Mesothelial cell of epicardium (in vitro differentiated cells): Measurements from ENCODE around the gene ZNF366. TPM values are rescaled to one million over a fixed set of nuclear protein-coding genes. Genes with fewer than 3 reads are reported as not detected.
A peak's percentile ranks its signal among the peaks of the same experiment; 100 is the strongest.

Source experiments
- DNase-seq, 2 experiments: peaks; one replicate each; pipeline ENCODE4 v3.0.0; 2021; ENCODE audit warnings: low spot score in 2 of 2; ENCODE audit not compliant: unreplicated experiment in 2 of 2
- H3K27ac Mint-ChIP-seq: 2 replicates; pipeline ENCODE4 v1.8.0; 2021; ENCODE audit warnings: mixed read lengths
- H3K27me3 Mint-ChIP-seq: 2 replicates; pipeline ENCODE4 v1.8.0; 2021; ENCODE audit warnings: low read depth, mixed read lengths
- H3K36me3 Mint-ChIP-seq: 2 replicates; pipeline ENCODE4 v1.8.0; 2021; ENCODE audit warnings: mixed read lengths
- H3K4me1 Mint-ChIP-seq: 2 replicates; pipeline ENCODE4 v1.8.0; 2021; ENCODE audit warnings: mixed read lengths
- H3K4me3 Mint-ChIP-seq: 2 replicates; pipeline ENCODE4 v1.8.0; 2021; ENCODE audit warnings: mild to moderate bottlenecking, moderate library complexity, mixed read lengths
- H3K9me3 Mint-ChIP-seq: 2 replicates; pipeline ENCODE4 v1.8.0; 2021; ENCODE audit warnings: mixed read lengths
- CTCF ChIP-seq: fragments of 200-600 bp; sonication (generic); IDR thresholded peaks from one replicate; pipeline ENCODE4 v1.5.0; 2021; ENCODE audit warnings: antibody characterized with exemption; ENCODE audit not compliant: unreplicated experiment
- total RNA-seq: library from RNA; stranded (reverse); gene quantifications from 3 replicates; pipeline ENCODE4 v1.2.1, GENCODE V29; 2021

The ZNF366 gene
- total RNA-seq, 1 donor from 2014 or later, result not detected

DNA sequence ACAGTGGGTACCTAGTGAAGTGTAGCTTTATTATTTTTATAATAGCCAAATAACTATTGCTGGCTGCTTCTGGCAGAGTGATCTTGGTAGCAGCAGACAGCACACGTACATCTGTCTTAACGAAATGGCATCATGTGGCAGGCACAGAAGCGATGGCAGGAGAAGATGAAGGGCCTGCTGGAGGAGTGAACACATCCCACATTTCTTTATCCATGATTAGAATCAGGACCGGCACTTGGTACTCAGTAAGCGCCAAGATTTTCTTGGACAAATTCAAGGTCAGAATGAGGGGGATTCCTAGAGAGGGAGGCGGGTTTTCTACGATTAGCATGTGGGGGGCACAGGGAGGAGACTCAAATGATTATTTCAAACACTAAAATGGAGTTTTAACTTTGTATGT is 23.0 kb upstream of the ZNF366 start:
- TF ChIP-seq CTCF, result no peak
- DNase-seq, result no peak
- peaks cover 17% of the 10 kb centered on the region for H3K4me1 Mint-ChIP-seq
- no peaks in the 10 kb centered on the region for H3K27me3 Mint-ChIP-seq
- peaks cover 9% of the 10 kb centered on the region for H3K9me3 Mint-ChIP-seq
- no peaks in the 10 kb centered on the region for H3K36me3 Mint-ChIP-seq
- H3K4me3 Mint-ChIP-seq, result no peak overlapping the region
- peak overlapping the region; percentile 38 for H3K27ac Mint-ChIP-seq

GRCh38 chr5:72529383-72529782 is 22.2 kb upstream of the ZNF366 start:
- H3K36me3 Mint-ChIP-seq, result no peaks in the 10 kb centered on the region
- no peaks in the 10 kb centered on the region for H3K27me3 Mint-ChIP-seq
- H3K4me1 Mint-ChIP-seq, result peaks cover 17% of the 10 kb centered on the region
- peaks cover 9% of the 10 kb centered on the region for H3K9me3 Mint-ChIP-seq
- H3K4me3 Mint-ChIP-seq, result no peak overlapping the region
- no peak overlapping the region for H3K27ac Mint-ChIP-seq
- DNase-seq, result no peak
- no peak for TF ChIP-seq CTCF

DNA sequence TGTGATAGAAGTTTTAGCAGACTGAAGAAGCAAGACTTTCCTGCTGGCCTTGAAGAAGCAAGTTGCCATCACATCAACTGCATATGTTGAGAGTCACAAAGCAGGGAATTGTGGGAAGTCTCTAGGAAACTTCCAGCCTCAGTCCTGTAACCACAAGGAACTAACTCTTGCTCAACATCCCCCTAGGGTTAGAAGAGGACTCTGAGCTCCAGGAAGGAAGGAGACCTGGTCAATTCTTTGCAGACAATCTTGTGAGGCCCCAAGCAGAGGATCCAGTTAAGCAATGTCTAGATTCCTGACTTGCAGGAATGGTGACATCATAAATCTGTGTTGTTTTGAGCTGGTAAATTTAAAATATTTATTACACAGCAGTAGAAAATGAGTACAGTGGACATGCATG is 18.6 kb upstream of the ZNF366 start:
- Mint-ChIP-seq H3K9me3 (peaks cover 15% of the 10 kb centered on the region), H3K36me3 (no peaks in the 10 kb centered on the region), H3K27me3 (no peaks in the 10 kb centered on the region), H3K4me1 (peaks cover 15% of the 10 kb centered on the region), H3K4me3 (no peak overlapping the region), H3K27ac (no peak overlapping the region)
- TF ChIP-seq CTCF, result no peak
- no peak for DNase-seq

GRCh38 chr5:72523960-72524582 is 16.9 kb upstream of the ZNF366 start:
- Mint-ChIP-seq H3K27ac (no peak overlapping the region), H3K36me3 (peaks cover 2% of the 10 kb centered on the region), H3K27me3 (no peaks in the 10 kb centered on the region), H3K4me3 (no peak overlapping the region), H3K4me1 (peaks cover 1% of the 10 kb centered on the region), H3K9me3 (peaks cover 33% of the 10 kb centered on the region)
- TF ChIP-seq CTCF, result no peak
- no peak for DNase-seq

DNA sequence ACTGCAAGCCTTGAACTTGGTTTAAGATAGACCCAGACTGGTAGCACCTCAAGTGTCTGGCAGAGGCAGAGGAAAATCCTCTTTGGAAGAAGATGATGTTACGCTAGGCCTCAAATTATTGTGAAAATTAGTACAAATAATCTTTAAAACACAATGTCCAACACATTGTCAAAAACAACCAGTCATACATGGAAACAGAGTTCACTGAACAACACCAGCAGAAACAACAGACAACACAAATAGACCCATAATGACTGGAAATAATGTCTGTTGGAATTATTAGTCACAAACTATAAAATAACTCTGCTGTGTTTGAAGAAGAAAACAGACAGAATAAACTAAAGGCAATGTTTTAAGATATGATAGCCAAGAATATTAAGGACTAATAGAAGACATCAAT is 15.4 kb upstream of the ZNF366 start:
- no peak for TF ChIP-seq CTCF
- peaks cover 35% of the 10 kb centered on the region for H3K9me3 Mint-ChIP-seq
- no peaks in the 10 kb centered on the region for H3K27me3 Mint-ChIP-seq
- H3K4me3 Mint-ChIP-seq, result no peak overlapping the region
- peaks cover 1% of the 10 kb centered on the region for H3K4me1 Mint-ChIP-seq
- no peak for DNase-seq
- H3K27ac Mint-ChIP-seq, result no peak overlapping the region
- peaks cover 2% of the 10 kb centered on the region for H3K36me3 Mint-ChIP-seq

GRCh38 chr5:72519111-72519510 is 11.9 kb upstream of the ZNF366 start:
- no peak overlapping the region for H3K27ac Mint-ChIP-seq

More at GRCh38 chr5:72519111-72519510, 11.9 kb upstream of the ZNF366 start:
- no peak for DNase-seq
- H3K36me3 Mint-ChIP-seq, result peaks cover 2% of the 10 kb centered on the region
- H3K27me3 Mint-ChIP-seq, result no peaks in the 10 kb centered on the region
- peaks cover 35% of the 10 kb centered on the region for H3K9me3 Mint-ChIP-seq
- no peaks in the 10 kb centered on the region for H3K4me1 Mint-ChIP-seq
- TF ChIP-seq CTCF, result no peak
- H3K4me3 Mint-ChIP-seq, result no peak overlapping the region
